Skeletal muscle tissue (tissue), 4 donors: Measurements from ENCODE around the gene MSH4. TPM values are rescaled to one million over a fixed set of nuclear protein-coding genes. Genes with fewer than 3 reads are reported as not detected.
"Not testable (repeated sequence)": the region's sequence is repeated elsewhere in the genome, so short reads cannot be mapped to it uniquely, and the experiment has no call there.

Source experiments
- H3K27ac ChIP-seq: one replicate; pipeline ENCODE4 v1.7.0; 2013; ENCODE audit warnings: mild to moderate bottlenecking, low read depth, low read length, inconsistent platforms
- H3K27me3 ChIP-seq, 3 donors: one replicate each; pipeline ENCODE4 v1.7.0; 2013; ENCODE audit warnings: low read length in 3 of 3; ENCODE audit not compliant: control insufficient read depth in 3 of 3, insufficient read depth in 3 of 3
- H3K36me3 ChIP-seq, 3 donors: one replicate each; pipeline ENCODE4 v1.7.0; 2013; ENCODE audit warnings: low read length in 3 of 3; ENCODE audit not compliant: control insufficient read depth in 3 of 3, insufficient read depth in 3 of 3
- H3K4me1 ChIP-seq, 3 donors: one replicate each; pipeline ENCODE4 v1.7.0; 2013; ENCODE audit warnings: low read length in 3 of 3, mild to moderate bottlenecking in 3 of 3; ENCODE audit not compliant: control insufficient read depth in 3 of 3, insufficient read depth in 3 of 3
- H3K4me3 ChIP-seq, 3 donors: one replicate each; pipeline ENCODE4 v1.7.0; 2013; ENCODE audit warnings: low read length in 3 of 3
- H3K9ac ChIP-seq, 3 donors: one replicate each; pipeline ENCODE4 v1.7.0; 2013; ENCODE audit warnings: low read length in 3 of 3, mild to moderate bottlenecking in 3 of 3, moderate library complexity in 2 of 3, low read depth in 1 of 3
- H3K9me3 ChIP-seq, 3 donors: one replicate each; pipeline ENCODE4 v1.7.0; 2013; ENCODE audit warnings: low read length in 3 of 3; ENCODE audit not compliant: control insufficient read depth in 3 of 3
- total RNA-seq: library from RNA; depleted of rRNA; stranded (reverse); fragments of >200 nt; gene quantifications from one replicate; pipeline ENCODE4 v1.2.3, GENCODE V29; 2014
- donor health status: Osteomylitis.

The MSH4 gene
- total RNA-seq, 1 donor from 2014 or later, result 1.0 TPM

GRCh38 chr1:75908717-75909152, 112.1 kb downstream of the MSH4 start:
- H3K9me3 ChIP-seq, result no peaks in the 10 kb centered on the region

GRCh38 chr1:75916834-75917233, 120.2 kb downstream of the MSH4 start:
- Histone ChIP-seq H3K4me1 (no peaks in the 10 kb centered on the region), H3K9me3 (no peaks in the 10 kb centered on the region), H3K9ac (no peak overlapping the region), H3K27me3 (no peaks in the 10 kb centered on the region), H3K4me3 (no peak overlapping the region), H3K27ac (no peak overlapping the region), H3K36me3 (no peaks in the 10 kb centered on the region)

More at GRCh38 chr1:75908717-75909152, 112.1 kb downstream of the MSH4 start:
- no peaks in the 10 kb centered on the region for H3K4me1 ChIP-seq
- H3K27ac ChIP-seq, result no peak overlapping the region
- no peaks in the 10 kb centered on the region for H3K36me3 ChIP-seq
- H3K4me3 ChIP-seq, result no peak overlapping the region
- no peaks in the 10 kb centered on the region for H3K27me3 ChIP-seq
- H3K9ac ChIP-seq, result no peak overlapping the region

GRCh38 chr1:75922698-75923097, 126.0 kb downstream of the MSH4 start:
- H3K4me1 ChIP-seq, result no peaks in the 10 kb centered on the region
- no peak overlapping the region for H3K4me3 ChIP-seq
- no peaks in the 10 kb centered on the region for H3K36me3 ChIP-seq
- no peaks in the 10 kb centered on the region for H3K9me3 ChIP-seq
- no peaks in the 10 kb centered on the region for H3K27me3 ChIP-seq
- H3K27ac ChIP-seq, result no peak overlapping the region
- no peak overlapping the region for H3K9ac ChIP-seq

DNA sequence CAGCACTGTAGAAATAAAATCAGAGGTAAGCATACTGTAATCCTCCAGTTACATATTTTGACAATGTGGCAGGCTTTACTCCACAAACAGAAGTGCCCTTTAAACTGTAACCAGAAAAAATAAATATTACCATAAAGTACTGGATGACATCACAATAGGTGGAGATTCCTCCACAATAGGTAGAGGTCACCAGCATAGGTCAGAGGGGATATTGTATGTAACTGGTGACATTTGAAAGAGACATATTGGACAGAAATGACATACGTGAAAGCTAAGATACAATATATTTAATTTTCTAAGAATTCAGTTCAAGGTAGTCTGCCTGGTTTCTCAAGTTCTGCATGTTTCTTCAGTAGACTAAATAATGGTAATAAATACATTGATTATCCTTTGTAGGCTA, 135.6 kb downstream of the MSH4 start, which contains the start of gene ASB17:
ASB17 (minus strand) TSS at position 101 of the 400 bp plus-strand sequence. CDS start 113 bp downstream, outside the sequence.
- no peaks in the 10 kb centered on the region for H3K27me3 ChIP-seq
- no peaks in the 10 kb centered on the region for H3K36me3 ChIP-seq
- no peaks in the 10 kb centered on the region for H3K9me3 ChIP-seq
- no peak within 1 kb of the TSS for H3K9ac ChIP-seq
- H3K27ac ChIP-seq, result no peak within 1 kb of the TSS
- no peak within 1 kb of the TSS for H3K4me3 ChIP-seq
- H3K4me1 ChIP-seq, result no peaks in the 10 kb centered on the region

DNA sequence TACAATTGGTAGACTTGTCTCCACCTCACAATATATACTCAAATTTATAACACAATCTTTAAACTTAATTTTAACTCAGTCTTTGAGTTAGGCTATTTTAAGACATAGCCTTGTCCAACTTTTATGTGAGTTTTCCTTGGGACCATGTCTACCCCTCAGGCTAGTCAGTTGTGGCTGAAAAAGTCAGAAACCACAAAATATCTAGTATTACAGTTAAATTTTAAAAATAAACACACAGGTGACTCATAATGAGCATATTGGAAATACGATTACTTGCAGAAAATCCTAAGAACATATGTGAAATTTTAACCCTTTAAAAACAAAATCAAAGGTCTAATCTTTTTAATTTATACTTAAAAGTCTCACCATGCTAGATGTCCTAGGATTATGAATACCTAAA, 140.4 kb downstream of the MSH4 start:
- H3K36me3 ChIP-seq, result no peaks in the 10 kb centered on the region
- H3K9me3 ChIP-seq, result no peaks in the 10 kb centered on the region
- no peaks in the 10 kb centered on the region for H3K27me3 ChIP-seq
- no peak overlapping the region for H3K4me3 ChIP-seq
- H3K27ac ChIP-seq, result no peak overlapping the region
- H3K4me1 ChIP-seq, result no peaks in the 10 kb centered on the region
- H3K9ac ChIP-seq, result no peak overlapping the region

DNA sequence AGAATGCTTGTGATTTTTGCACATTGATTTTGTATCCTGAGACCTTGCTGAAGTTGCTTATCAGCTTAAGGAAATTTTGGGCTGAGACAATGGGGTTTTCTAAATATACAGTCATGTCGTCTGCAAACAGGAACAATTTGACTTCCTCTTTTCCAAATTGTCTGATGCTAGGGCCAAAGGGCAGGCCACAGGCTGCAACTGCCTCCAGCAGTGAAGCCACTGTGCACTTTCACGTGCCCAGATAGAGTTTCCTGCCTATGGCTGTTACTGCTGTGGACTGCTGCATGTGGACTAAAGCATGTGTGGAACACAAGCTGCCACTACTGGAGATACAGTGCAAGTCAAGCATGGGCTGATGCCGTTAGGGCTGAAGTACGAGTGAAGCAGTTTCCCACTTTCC, 146.4 kb downstream of the MSH4 start:
- not testable (repeated sequence) for H3K27me3 ChIP-seq, H3K36me3 ChIP-seq, H3K9me3 ChIP-seq, H3K4me3 ChIP-seq, H3K27ac ChIP-seq, H3K4me1 ChIP-seq, H3K9ac ChIP-seq

DNA sequence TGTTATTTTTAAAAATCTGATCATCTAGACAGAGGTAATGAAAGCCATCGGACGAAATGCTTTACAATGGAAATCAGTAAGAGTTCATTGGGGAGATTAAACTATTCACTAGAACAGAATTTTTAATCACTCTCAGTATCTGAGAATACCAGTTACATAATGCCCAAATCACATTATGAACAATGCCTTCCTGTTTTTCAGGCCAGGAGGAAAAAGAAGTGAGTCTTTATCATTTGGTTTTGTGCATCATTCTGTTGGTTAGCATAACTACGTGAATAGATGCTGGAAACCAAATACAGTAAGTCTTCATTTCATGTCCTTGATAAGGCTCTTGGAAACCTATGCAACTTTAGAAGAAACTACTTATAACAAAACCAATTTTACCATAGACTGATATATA, 153.5 kb downstream of the MSH4 start:
- Histone ChIP-seq H3K4me3 (no peak overlapping the region), H3K9me3 (no peaks in the 10 kb centered on the region), H3K4me1 (no peaks in the 10 kb centered on the region), H3K9ac (no peak overlapping the region), H3K36me3 (no peaks in the 10 kb centered on the region), H3K27me3 (no peaks in the 10 kb centered on the region), H3K27ac (no peak overlapping the region)

DNA sequence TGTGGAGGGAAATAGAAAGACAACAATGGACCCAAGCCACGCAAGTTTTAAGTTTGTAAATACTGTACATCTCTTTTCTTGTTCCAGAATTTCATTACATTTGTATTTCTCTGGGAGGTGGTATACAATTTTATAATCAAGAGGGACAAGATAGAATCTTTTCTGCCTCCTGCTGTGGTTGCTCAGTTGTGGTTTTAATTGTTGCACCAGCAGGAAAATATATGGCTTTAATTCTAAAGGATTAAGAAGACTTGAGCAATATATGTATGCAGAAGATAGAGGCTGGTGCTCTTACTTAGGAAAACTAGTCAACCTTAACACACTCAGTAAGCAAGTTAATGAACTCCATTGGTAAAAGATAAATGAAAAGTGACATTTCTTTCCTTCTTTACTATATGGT, 155.3 kb downstream of the MSH4 start:
- Histone ChIP-seq H3K9me3 (no peaks in the 10 kb centered on the region), H3K36me3 (no peaks in the 10 kb centered on the region), H3K9ac (no peak overlapping the region), H3K27ac (no peak overlapping the region), H3K4me1 (no peaks in the 10 kb centered on the region), H3K4me3 (no peak overlapping the region), H3K27me3 (no peaks in the 10 kb centered on the region)

GRCh38 chr1:75953461-75953860, 156.8 kb downstream of the MSH4 start:
- Histone ChIP-seq H3K4me1 (no peaks in the 10 kb centered on the region), H3K9ac (no peak overlapping the region), H3K9me3 (no peaks in the 10 kb centered on the region), H3K36me3 (no peaks in the 10 kb centered on the region), H3K27ac (no peak overlapping the region), H3K4me3 (no peak overlapping the region), H3K27me3 (no peaks in the 10 kb centered on the region)

DNA sequence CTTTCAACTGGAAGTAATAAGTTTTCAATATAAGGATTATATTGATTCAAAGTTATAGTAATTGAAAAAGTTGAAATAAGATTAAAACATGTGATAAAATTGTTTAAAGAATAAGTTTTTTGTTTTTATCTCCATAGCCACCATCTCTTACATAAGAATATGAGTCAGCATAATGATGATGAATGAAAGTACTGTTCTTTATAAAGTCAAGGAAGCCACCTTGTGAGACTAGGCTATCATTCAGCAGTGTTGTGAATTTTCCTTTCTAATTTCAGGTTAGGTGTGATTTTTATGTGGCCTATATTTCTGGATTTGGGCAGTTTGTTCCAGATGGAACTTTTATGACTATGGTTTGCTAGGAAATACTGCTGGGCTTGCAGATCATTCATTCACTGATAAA, 157.9 kb downstream of the MSH4 start:
- no peak overlapping the region for H3K9ac ChIP-seq
- H3K27me3 ChIP-seq, result no peaks in the 10 kb centered on the region
- no peak overlapping the region for H3K4me3 ChIP-seq
- H3K4me1 ChIP-seq, result no peaks in the 10 kb centered on the region
- H3K36me3 ChIP-seq, result no peaks in the 10 kb centered on the region
- H3K9me3 ChIP-seq, result no peaks in the 10 kb centered on the region
- no peak overlapping the region for H3K27ac ChIP-seq
